HG02943 (cell line): ENCODE measurements around the gene KCNQ5.
"Not testable (repeated sequence)": the region's sequence is repeated elsewhere in the genome, so short reads cannot be mapped to it uniquely, and the experiment has no call there.

Source experiments
- ATAC-seq: cut with Tn5 transposase; IDR thresholded peaks from one replicate; pipeline ENCODE4 v1.9.1; 2021; ENCODE audit warnings: mild to moderate bottlenecking, low read depth, moderate library complexity; ENCODE audit not compliant: unreplicated experiment

Gene KCNQ5

GRCh38 chr6:73203098-73203497, 581.2 kb downstream of the KCNQ5 start:
- ATAC-seq: no peak

GRCh38 chr6:73204252-73204651, 582.4 kb downstream of the KCNQ5 start:
- no peak for ATAC-seq

GRCh38 chr6:73207221-73207837, 585.5 kb downstream of the KCNQ5 start:
- no peak for ATAC-seq

GRCh38 chr6:73209117-73209516, 587.3 kb downstream of the KCNQ5 start:
- no peak for ATAC-seq

- no peak for ATAC-seq
These were observed 595.0 kb downstream of the KCNQ5 start for GRCh38 chr6:73216859-73217258.

- ATAC-seq: no peak
These were observed 603.5 kb downstream of the KCNQ5 start, which contains the start of gene KHDC1L for GRCh38 chr6:73225396-73225795. TSS of gene KHDC1L (minus strand) at chr6:73225496. CDS start at chr6:73225408, 88 bp downstream.

GRCh38 chr6:73227606-73228255, 605.9 kb downstream of the KCNQ5 start:
- no peak for ATAC-seq

GRCh38 chr6:73231986-73232391, 610.1 kb downstream of the KCNQ5 start:
- no peak for ATAC-seq

- no peak for ATAC-seq
These were observed 611.2 kb downstream of the KCNQ5 start for GRCh38 chr6:73233048-73233447.

- not testable (repeated sequence) for ATAC-seq
These were observed 612.1 kb downstream of the KCNQ5 start for GRCh38 chr6:73233971-73234370.

GRCh38 chr6:73234733-73235132, 612.9 kb downstream of the KCNQ5 start:
- no peak for ATAC-seq

- ATAC-seq: no peak
These were observed 614.4 kb downstream of the KCNQ5 start for GRCh38 chr6:73236144-73236750.

- no peak for ATAC-seq
These were observed 618.9 kb downstream of the KCNQ5 start for GRCh38 chr6:73240730-73241129.

GRCh38 chr6:73242001-73242400, 620.1 kb downstream of the KCNQ5 start:
- ATAC-seq: no peak
